CD8-positive, alpha-beta memory T cell (primary cell): ENCODE results near the gene RNF2. TPM values are rescaled to one million over a fixed set of nuclear protein-coding genes. Genes with fewer than 3 reads are reported as not detected.
A peak's percentile ranks its signal among the peaks of the same experiment; 100 is the strongest.

Experiments
- CTCF ChIA-PET: fragments of 350-600 bp; sonication (Branson Sonifier 250); formaldehyde crosslinking; loops from one replicate; lab custom pipeline; 2021; ENCODE audit warnings: antibody characterized with exemption; lab: Charles Lee
- POLR2A ChIA-PET: fragments of 350-600 bp; sonication (Branson Sonifier 250); formaldehyde crosslinking; loops from one replicate; lab custom pipeline; 2021; ENCODE audit warnings: antibody characterized with exemption; lab: Charles Lee
- DNase-seq, 5 donors: peaks; one replicate each; pipeline versions ENCODE4 v3.0.0 to v3.0.0-alpha.2; 2020 to 2022; ENCODE audit warnings: mixed read lengths in 1 of 5
- H3K27ac ChIP-seq: one replicate; pipeline ENCODE4 v1.7.0; 2013; ENCODE audit warnings: low read depth, mild to moderate bottlenecking, low read length, moderate library complexity
- H3K27me3 ChIP-seq: 2 replicates; pipeline ENCODE4 v1.7.0; 2013; ENCODE audit warnings: low read length, mild to moderate bottlenecking; ENCODE audit not compliant: insufficient read depth, poor library complexity, severe bottlenecking
- H3K36me3 ChIP-seq: 2 replicates; pipeline ENCODE4 v1.7.0; 2013; ENCODE audit warnings: mild to moderate bottlenecking, low read length, moderate library complexity; ENCODE audit not compliant: insufficient read depth
- H3K4me1 ChIP-seq: 2 replicates; pipeline ENCODE4 v1.7.0; 2013; ENCODE audit warnings: mild to moderate bottlenecking, low read length, moderate library complexity; ENCODE audit not compliant: insufficient read depth
- H3K4me3 ChIP-seq: 2 replicates; pipeline ENCODE4 v1.7.0; 2013; ENCODE audit warnings: mild to moderate bottlenecking, low read length
- H3K9me3 ChIP-seq: 2 replicates; pipeline ENCODE4 v1.7.0; 2013; ENCODE audit warnings: mild to moderate bottlenecking, low read length
- H3K27ac Mint-ChIP-seq, 8 donors: one replicate each; pipeline ENCODE4 v1.8.0; 2020 to 2021; ENCODE audit warnings: mixed read lengths in 8 of 8, mild to moderate bottlenecking in 6 of 8, inconsistent platforms in 3 of 8, moderate library complexity in 3 of 8
- H3K27me3 Mint-ChIP-seq, 2 donors: one replicate each; pipeline ENCODE4 v1.8.0; 2020 to 2021; ENCODE audit warnings: mixed read lengths in 2 of 2, mild to moderate bottlenecking in 1 of 2, moderate library complexity in 1 of 2
- H3K36me3 Mint-ChIP-seq, 3 donors: one replicate each; pipeline ENCODE4 v1.8.0; 2020 to 2021; ENCODE audit warnings: mixed read lengths in 3 of 3, inconsistent platforms in 1 of 3, mild to moderate bottlenecking in 1 of 3
- H3K4me1 Mint-ChIP-seq, 3 donors: one replicate each; pipeline ENCODE4 v1.8.0; 2020 to 2021; ENCODE audit warnings: mixed read lengths in 3 of 3, inconsistent platforms in 1 of 3, mild to moderate bottlenecking in 1 of 3
- H3K4me3 Mint-ChIP-seq, 7 donors: one replicate each; pipeline ENCODE4 v1.8.0; 2020 to 2021; ENCODE audit warnings: mixed read lengths in 7 of 7, mild to moderate bottlenecking in 6 of 7, moderate library complexity in 4 of 7, inconsistent platforms in 2 of 7
- H3K9me3 Mint-ChIP-seq, 5 donors: one replicate each; pipeline ENCODE4 v1.8.0; 2020 to 2022; ENCODE audit warnings: mixed read lengths in 5 of 5, mild to moderate bottlenecking in 3 of 5, moderate library complexity in 2 of 5, inconsistent platforms in 1 of 5
- polyA plus RNA-seq: library from polyadenylated mRNA; unstranded; fragments of 300-500 nt; fragmentation: Illumina TruSeq; gene quantifications from one replicate; pipeline ENCODE4 v1.2.3, GENCODE V29; 2021
- total RNA-seq, 2 experiments: library from RNA; stranded (reverse); gene quantifications; one replicate each; pipeline ENCODE4 v1.2.3, GENCODE V29; 2021

The RNF2 gene
- total and polyA plus RNA-seq, 3 experiments from 2014 or later = 29.6 to 32.2 (median 30.5) TPM

DNA sequence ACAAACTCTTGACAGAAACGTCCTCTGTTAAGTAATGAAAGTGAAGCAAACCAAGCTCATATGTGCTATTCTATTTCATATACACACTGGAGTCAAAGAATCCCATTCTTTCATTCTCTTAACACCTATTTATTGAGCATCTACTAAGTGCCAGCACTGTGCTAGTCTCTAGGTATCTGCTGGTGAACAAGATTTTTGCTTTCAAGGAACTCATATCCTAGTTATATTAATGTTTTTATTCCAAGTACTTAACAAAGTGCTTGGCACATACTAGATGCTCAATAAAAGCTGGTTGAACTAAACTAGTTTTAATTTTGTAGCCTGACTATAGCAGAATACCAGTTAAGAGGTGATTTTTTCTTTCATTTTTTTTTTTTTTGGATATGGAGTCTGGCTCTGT is 3.6 kb upstream of the RNF2 start:
- Histone ChIP-seq H3K27ac (no peak overlapping the region), H3K9me3 (no peaks in the 10 kb centered on the region), H3K4me3 (no peak overlapping the region), H3K27me3 (no peaks in the 10 kb centered on the region), H3K36me3 (no peaks in the 10 kb centered on the region), H3K4me1 (peaks cover 3% of the 10 kb centered on the region)
- H3K27me3 Mint-ChIP-seq = no peaks in the 10 kb centered on the region
- no peak for DNase-seq
- H3K9me3 Mint-ChIP-seq = no peaks in the 10 kb centered on the region
- peaks cover 0 to 10% (median 0%) of the 10 kb centered on the region in 3 donors for H3K36me3 Mint-ChIP-seq
- H3K4me3 Mint-ChIP-seq = no peak overlapping the region
- H3K4me1 Mint-ChIP-seq = peaks cover 12 to 19% (median 17%) of the 10 kb centered on the region in 3 donors
- H3K27ac Mint-ChIP-seq = no peak overlapping the region
- CTCF ChIA-PET = interaction anchor here (0.9 kb wide), 1 partner anchor 280 kb away, joined by 3 read pairs; no protein-coding TSS in a partner anchor
- POLR2A ChIA-PET = no interaction called here

DNA sequence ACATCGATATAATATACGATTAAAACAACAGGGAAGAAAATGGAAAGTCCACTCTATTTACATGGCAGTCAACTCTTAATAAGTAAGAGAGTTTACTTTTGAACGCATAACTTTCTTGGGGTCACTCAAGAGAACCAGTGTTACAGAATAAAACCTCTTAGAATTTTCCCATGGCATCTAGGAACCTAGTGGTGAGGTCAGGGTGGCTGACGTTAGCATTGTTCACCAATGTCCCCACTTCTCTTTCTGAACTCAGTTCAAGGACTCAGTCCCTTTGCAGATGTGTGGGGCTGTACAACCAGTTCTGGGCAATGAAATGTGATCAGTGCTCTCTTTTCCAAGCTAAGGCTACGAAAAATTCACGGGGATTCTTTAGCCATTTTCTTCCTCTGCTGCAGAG is 2.6 kb upstream of the RNF2 start:
- DNase-seq = no peak
- Mint-ChIP-seq H3K27ac (peak overlapping the region in 5 of 8 donors; percentile 1 to 94 (median 13)), H3K27me3 (no peaks in the 10 kb centered on the region), H3K4me3 (peak overlapping the region in 1 of 7 donors; percentile 96), H3K36me3 (peaks cover 0 to 10% (median 0%) of the 10 kb centered on the region in 3 donors), H3K9me3 (no peaks in the 10 kb centered on the region), H3K4me1 (peaks cover 20 to 28% (median 27%) of the 10 kb centered on the region in 3 donors)
- Histone ChIP-seq H3K27me3 (no peaks in the 10 kb centered on the region), H3K9me3 (no peaks in the 10 kb centered on the region), H3K27ac (no peak overlapping the region), H3K4me1 (peaks cover 9% of the 10 kb centered on the region), H3K36me3 (no peaks in the 10 kb centered on the region), H3K4me3 (no peak overlapping the region)
- CTCF ChIA-PET = no interaction called here
- POLR2A ChIA-PET = interaction anchor here (0.6 kb wide), 1 partner anchor 250 kb away, joined by 3 read pairs; no protein-coding TSS in a partner anchor

DNA sequence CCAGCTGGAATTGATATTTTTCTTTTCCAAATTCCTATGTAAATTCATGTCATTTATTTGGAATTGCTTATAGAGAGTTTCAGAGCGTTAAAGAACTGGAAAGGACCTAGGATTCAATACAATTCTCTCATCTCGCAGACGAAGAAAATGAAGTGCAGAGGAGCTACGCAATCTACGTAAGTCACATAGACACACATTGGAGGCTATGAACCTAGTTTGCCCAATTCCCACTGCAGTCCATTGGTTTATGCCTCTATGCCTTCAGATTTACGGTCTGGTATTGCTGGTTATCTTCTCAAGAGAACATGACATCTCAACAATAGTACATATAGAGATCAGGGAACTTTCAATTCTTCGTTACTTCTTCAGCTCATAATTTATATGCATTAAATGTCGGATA is 971 bp upstream of the RNF2 start:
- Mint-ChIP-seq H3K27me3 (no peaks in the 10 kb centered on the region), H3K4me1 (peaks cover 33 to 45% (median 43%) of the 10 kb centered on the region in 3 donors), H3K36me3 (peaks cover 0 to 10% (median 0%) of the 10 kb centered on the region in 3 donors), H3K4me3 (peak overlapping the region; percentile 89 to 98 (median 93)), H3K9me3 (no peaks in the 10 kb centered on the region), H3K27ac (peak overlapping the region; percentile 90 to 99 (median 96))
- POLR2A ChIA-PET = interaction anchor here (1.1 kb wide), 1 partner anchor 112 kb away, joined by 5 read pairs; the partner anchor contains the start of genes SWT1 and TRMT1L
- H3K4me1 ChIP-seq = peaks cover 9% of the 10 kb centered on the region
- no peak overlapping the region for H3K27ac ChIP-seq
- CTCF ChIA-PET = no interaction called here
- no peak for DNase-seq
- H3K36me3 ChIP-seq = no peaks in the 10 kb centered on the region
- no peaks in the 10 kb centered on the region for H3K9me3 ChIP-seq
- H3K4me3 ChIP-seq = no peak overlapping the region
- H3K27me3 ChIP-seq = no peaks in the 10 kb centered on the region

DNA sequence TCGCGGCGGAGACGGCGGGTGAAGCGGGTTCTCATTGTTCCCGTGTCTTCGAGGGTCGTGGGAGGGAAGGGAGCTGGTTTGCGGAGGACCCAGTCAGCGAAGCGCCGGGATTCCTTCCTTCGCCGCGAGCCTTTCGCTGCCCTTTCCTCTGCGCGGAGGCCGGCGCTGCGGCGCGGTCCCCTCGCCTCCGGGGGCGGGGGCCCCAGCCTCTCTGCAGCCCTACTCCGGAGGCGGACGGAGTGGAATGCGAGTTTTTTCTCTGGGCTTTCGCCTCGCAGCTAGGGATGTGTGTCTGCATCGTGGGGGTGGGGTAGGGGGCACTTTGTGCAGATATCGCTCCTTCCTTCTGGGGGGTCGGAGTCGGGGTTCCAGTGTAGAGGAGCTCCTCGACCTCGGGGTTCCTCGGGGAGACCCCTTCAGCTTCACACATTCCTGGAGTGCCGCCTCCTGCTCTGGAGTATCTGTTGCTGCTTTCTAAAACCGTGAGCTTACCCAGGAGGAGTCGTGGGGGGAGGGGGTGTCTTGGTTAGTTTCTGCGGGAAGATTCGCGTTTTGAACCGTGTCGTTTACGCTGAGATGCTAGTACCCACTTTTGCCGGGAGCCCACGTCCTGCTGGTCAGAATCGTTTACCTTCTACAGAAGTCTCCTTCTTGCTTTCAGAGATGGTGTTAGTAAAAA is 595 bp downstream of the RNF2 start:
- Mint-ChIP-seq H3K9me3 (no peaks in the 10 kb centered on the region), H3K4me1 (peaks cover 43 to 60% (median 59%) of the 10 kb centered on the region in 3 donors), H3K27ac (peak overlapping the region; percentile 66 to 99 (median 91)), H3K4me3 (peak overlapping the region; percentile 89 to 98 (median 95)), H3K36me3 (peaks cover 0 to 10% (median 0%) of the 10 kb centered on the region in 3 donors), H3K27me3 (no peaks in the 10 kb centered on the region)
- ChIA-PET POLR2A (interaction anchor here (0.6 to 1.3 kb wide), 4 partner anchors 20 to 267 kb away, joined by 4 to 6 read pairs (median 4); partner anchors contain the start of gene NIBAN1), CTCF (interaction anchor here (0.6 to 1.4 kb wide), 7 partner anchors 11 to 271 kb away, joined by 3 to 6 read pairs (median 4); partner anchors contain the start of gene IVNS1ABP)
- peak overlapping the region; percentile 78 for H3K4me3 ChIP-seq
- H3K4me1 ChIP-seq = peaks cover 17% of the 10 kb centered on the region
- no peaks in the 10 kb centered on the region for H3K27me3 ChIP-seq
- no peaks in the 10 kb centered on the region for H3K36me3 ChIP-seq
- H3K9me3 ChIP-seq = no peaks in the 10 kb centered on the region
- DNase-seq = peak in 3 of 5 donors; percentile 1 to 26 (median 1)
- H3K27ac ChIP-seq = peak overlapping the region; percentile 72

DNA sequence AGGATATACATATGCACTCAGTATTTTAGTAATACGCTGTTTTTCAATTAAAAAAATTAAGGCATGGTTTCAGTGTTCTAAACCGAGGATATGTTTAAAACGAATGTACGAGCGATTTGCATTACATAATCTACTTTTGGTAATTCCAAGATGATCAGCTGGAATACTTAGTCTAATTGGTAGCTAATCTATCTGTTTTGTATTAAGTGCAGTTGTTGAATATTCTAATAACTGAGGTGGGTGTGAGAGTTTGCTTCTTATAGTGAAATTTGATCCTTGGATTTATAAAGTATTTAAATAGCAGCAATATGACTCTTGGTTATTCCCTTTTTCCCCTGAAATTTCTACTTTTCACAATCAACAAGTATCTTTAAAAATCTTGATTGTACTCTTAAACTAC is 1.3 kb downstream of the RNF2 start:
- DNase-seq = no peak
- H3K4me1 ChIP-seq = peaks cover 17% of the 10 kb centered on the region
- H3K27ac ChIP-seq = peak overlapping the region; percentile 72
- ChIA-PET CTCF (interaction anchor here (0.9 to 1.4 kb wide), 2 partner anchors 10 to 270 kb away, joined by 3 to 6 read pairs; partner anchors contain the start of gene IVNS1ABP), POLR2A (no interaction called here)
- no peaks in the 10 kb centered on the region for H3K27me3 ChIP-seq
- no peaks in the 10 kb centered on the region for H3K9me3 Mint-ChIP-seq
- H3K36me3 ChIP-seq = no peaks in the 10 kb centered on the region
- H3K4me1 Mint-ChIP-seq = peaks cover 47 to 65% (median 64%) of the 10 kb centered on the region in 3 donors
- H3K9me3 ChIP-seq = no peaks in the 10 kb centered on the region
- H3K4me3 Mint-ChIP-seq = peak overlapping the region; percentile 89 to 98 (median 95)
- H3K27me3 Mint-ChIP-seq = no peaks in the 10 kb centered on the region
- peak overlapping the region; percentile 78 for H3K4me3 ChIP-seq
- peak overlapping the region in 7 of 8 donors; percentile 66 to 99 (median 89) for H3K27ac Mint-ChIP-seq
- peaks cover 0 to 10% (median 1%) of the 10 kb centered on the region in 3 donors for H3K36me3 Mint-ChIP-seq

DNA sequence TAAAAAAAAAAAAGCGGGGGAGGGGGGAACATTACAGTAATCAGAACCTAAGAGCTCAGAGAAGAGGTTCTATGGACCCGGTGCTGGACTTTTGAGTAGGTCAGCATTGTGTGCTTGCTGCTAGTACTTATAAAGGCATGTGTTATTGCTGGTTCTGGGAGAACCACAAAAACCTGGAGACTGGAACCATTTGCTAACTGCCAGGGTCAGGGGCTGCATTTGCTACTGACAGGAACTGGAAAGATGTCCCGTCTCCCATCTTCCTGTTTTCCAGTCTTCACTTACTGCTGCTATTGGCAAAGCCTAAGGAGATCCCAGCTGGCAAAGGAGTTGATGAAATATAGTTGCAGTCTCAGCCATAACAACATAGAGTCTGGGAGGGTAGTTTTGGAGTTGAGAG is 4.3 kb downstream of the RNF2 start:
- H3K9me3 Mint-ChIP-seq = no peaks in the 10 kb centered on the region
- DNase-seq = no peak
- peaks cover 55 to 79% (median 79%) of the 10 kb centered on the region in 3 donors for H3K4me1 Mint-ChIP-seq
- no peak overlapping the region for H3K27ac ChIP-seq
- peaks cover 0 to 16% (median 7%) of the 10 kb centered on the region in 3 donors for H3K36me3 Mint-ChIP-seq
- H3K4me1 ChIP-seq = peaks cover 21% of the 10 kb centered on the region
- H3K4me3 Mint-ChIP-seq = peak overlapping the region in 1 of 7 donors; percentile 35
- no peak overlapping the region for H3K4me3 ChIP-seq
- no peaks in the 10 kb centered on the region for H3K36me3 ChIP-seq
- ChIA-PET CTCF (interaction anchor here (1.2 kb wide), 1 partner anchor 15 kb away, joined by 3 read pairs; no protein-coding TSS in a partner anchor), POLR2A (no interaction called here)
- H3K27me3 ChIP-seq = no peaks in the 10 kb centered on the region
- no peaks in the 10 kb centered on the region for H3K9me3 ChIP-seq
- no peaks in the 10 kb centered on the region for H3K27me3 Mint-ChIP-seq
- H3K27ac Mint-ChIP-seq = peak overlapping the region in 1 of 8 donors; percentile 33

DNA sequence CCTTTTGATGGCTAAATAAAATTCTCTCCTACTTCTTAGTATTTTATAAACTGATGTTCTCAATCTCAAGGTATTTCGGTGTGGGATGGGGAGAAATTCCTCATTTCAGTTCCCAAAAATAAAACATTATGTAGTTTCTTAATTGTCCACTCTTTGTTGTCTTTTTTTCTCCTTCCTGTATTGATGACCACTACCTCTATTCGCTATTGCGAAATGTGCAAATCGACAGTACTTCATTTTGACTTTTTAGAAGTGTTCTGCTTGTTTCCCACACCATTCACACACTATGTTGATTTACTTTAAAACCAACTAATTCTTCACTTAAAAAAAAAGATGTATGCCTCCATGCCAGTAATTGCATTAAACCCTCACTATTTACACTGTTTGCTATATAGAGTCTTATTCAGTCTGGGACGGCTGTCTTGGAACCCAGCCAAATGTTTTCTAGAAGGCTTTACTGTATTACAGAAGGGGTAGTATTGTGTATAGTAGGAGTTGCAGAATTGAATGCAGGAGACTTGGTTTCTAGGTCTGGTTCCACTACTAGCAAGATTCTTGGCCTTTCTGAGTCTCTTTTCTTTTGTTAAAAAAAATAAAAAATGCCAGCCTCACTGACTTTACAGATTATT is 5.6 kb downstream of the RNF2 start:
- no peaks in the 10 kb centered on the region for H3K9me3 Mint-ChIP-seq
- ChIA-PET CTCF (no interaction called here), POLR2A (no interaction called here)
- H3K36me3 ChIP-seq = no peaks in the 10 kb centered on the region
- peaks cover 55 to 86% (median 82%) of the 10 kb centered on the region in 3 donors for H3K4me1 Mint-ChIP-seq
- no peak overlapping the region for H3K4me3 Mint-ChIP-seq
- DNase-seq = no peak
- no peaks in the 10 kb centered on the region for H3K27me3 ChIP-seq
- H3K27me3 Mint-ChIP-seq = no peaks in the 10 kb centered on the region
- peaks cover 4 to 12% (median 7%) of the 10 kb centered on the region in 3 donors for H3K36me3 Mint-ChIP-seq
- peaks cover 21% of the 10 kb centered on the region for H3K4me1 ChIP-seq
- H3K27ac Mint-ChIP-seq = no peak overlapping the region
- H3K9me3 ChIP-seq = no peaks in the 10 kb centered on the region
- H3K4me3 ChIP-seq = no peak overlapping the region
- H3K27ac ChIP-seq = no peak overlapping the region
